WERI-Rb-1 (cell line): ENCODE results near the gene OPN1SW.

Experiments used
- DNase-seq: peaks from one replicate; pipeline ENCODE4 v3.0.0-alpha.2; 2020
- H3K27ac ChIP-seq: fragments of 250-450 bp; sonication (Bioruptor Pico); 2 replicates; pipeline ENCODE4 v1.5.1; 2020; ENCODE audit warnings: mild to moderate bottlenecking, moderate library complexity
- H3K27me3 ChIP-seq: fragments of 250-450 bp; sonication (Bioruptor Pico); 2 replicates; pipeline ENCODE4 v1.5.1; 2021; ENCODE audit warnings: mild to moderate bottlenecking, low read depth, moderate library complexity; ENCODE audit not compliant: insufficient read depth, severe bottlenecking
- H3K36me3 ChIP-seq: fragments of 250-450 bp; sonication (Bioruptor Pico); 2 replicates; pipeline ENCODE4 v1.5.1; 2020; ENCODE audit warnings: mild to moderate bottlenecking, moderate library complexity
- H3K4me3 ChIP-seq: 2 replicates; pipeline ENCODE4 v1.5.1; 2011; ENCODE audit warnings: low read depth, mild to moderate bottlenecking, control low read depth, low read length
- H3K9me3 ChIP-seq: fragments of 250-450 bp; sonication (Bioruptor Pico); 2 replicates; pipeline ENCODE4 v1.5.1; 2021; ENCODE audit warnings: mild to moderate bottlenecking, moderate library complexity; ENCODE audit not compliant: severe bottlenecking
- TF ChIP-seq, protein P1 (sequence below): IDR thresholded peaks from 2 replicates; pipeline ENCODE4 v1.5.1; 2011; ENCODE audit warnings: low read depth, mild to moderate bottlenecking, control low read depth, inconsistent platforms, low read length

OPN1SW gene

GRCh38 chr7:128778946-128779345, 3.4 kb upstream of the OPN1SW start:
- Histone ChIP-seq H3K27me3 (no peaks in the 10 kb centered on the region), H3K27ac (no peak overlapping the region), H3K9me3 (peaks cover 10% of the 10 kb centered on the region), H3K4me3 (no peak overlapping the region), H3K36me3 (no peaks in the 10 kb centered on the region)
- no peak for DNase-seq
- TF ChIP-seq, protein P1, sequence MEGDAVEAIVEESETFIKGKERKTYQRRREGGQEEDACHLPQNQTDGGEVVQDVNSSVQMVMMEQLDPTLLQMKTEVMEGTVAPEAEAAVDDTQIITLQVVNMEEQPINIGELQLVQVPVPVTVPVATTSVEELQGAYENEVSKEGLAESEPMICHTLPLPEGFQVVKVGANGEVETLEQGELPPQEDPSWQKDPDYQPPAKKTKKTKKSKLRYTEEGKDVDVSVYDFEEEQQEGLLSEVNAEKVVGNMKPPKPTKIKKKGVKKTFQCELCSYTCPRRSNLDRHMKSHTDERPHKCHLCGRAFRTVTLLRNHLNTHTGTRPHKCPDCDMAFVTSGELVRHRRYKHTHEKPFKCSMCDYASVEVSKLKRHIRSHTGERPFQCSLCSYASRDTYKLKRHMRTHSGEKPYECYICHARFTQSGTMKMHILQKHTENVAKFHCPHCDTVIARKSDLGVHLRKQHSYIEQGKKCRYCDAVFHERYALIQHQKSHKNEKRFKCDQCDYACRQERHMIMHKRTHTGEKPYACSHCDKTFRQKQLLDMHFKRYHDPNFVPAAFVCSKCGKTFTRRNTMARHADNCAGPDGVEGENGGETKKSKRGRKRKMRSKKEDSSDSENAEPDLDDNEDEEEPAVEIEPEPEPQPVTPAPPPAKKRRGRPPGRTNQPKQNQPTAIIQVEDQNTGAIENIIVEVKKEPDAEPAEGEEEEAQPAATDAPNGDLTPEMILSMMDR, result no peak

DNA sequence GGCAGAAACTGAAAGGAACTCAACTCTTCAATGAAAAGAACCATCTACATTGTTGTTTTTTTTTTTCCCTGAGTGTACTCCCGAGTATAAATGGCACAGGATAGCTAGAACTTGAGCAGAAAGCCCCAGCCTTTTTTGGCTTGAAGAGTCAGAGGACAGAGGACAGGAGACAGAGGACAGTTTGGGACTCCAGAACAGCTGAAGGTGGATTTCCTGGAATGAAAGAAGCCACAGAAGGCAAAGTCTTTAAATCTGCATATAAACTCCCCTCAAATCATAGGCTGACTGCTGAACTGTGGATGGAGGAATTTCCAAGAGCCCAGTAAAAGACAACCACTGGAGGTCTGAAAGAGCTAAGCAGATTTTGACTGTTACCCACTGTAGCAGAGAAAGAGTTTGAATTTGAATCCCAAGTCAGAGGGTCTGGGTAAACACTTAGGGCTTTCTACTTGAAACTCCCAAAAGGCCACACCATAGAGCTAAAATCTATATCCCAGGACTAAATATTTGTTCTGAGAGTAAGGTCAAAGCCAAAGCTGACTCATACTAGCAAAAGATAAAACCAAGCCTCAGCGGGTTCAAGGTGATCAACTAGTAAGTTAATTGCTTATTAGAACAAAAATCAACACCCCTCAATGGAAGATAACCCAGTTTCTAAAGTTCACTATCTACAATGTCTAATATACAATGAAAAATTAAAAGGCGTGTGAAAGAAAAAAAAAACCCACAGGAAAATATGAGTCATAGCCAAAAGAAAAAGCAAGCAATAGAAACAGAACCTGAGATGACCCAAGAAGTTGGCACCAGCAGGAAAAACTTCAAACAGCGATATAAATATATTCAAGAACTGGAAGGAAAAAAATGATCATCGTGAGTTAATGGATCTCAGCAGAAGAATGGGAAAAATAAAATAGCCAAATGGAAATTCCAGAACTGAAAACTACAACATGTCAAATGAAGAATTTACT, 1.8 kb upstream of the OPN1SW start:
- peaks cover 10% of the 10 kb centered on the region for H3K9me3 ChIP-seq
- DNase-seq, result no peak
- H3K4me3 ChIP-seq, result no peak overlapping the region
- TF ChIP-seq, protein P1, result no peak
- H3K27ac ChIP-seq, result no peak overlapping the region
- peaks cover 5% of the 10 kb centered on the region for H3K36me3 ChIP-seq
- no peaks in the 10 kb centered on the region for H3K27me3 ChIP-seq

DNA sequence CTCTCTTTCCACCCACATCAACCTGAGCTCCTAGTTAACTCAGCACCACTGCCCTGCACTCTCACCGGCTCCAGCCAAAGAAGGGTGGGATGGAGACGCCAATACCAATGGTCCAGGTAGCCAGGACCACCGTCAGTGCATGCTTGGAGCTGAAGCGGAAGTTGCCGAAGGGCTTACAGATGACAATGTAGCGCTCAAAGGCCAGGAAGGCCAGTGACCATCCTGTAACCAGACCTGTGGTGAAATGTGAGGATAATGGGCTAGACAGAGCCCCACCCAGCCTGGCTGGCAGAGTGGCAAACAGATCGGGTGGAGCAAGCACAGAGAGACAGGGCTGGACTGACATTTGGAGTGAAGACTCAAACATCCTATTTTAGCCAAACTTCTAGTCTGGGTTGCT, 673 bp downstream of the OPN1SW start:
- Histone ChIP-seq H3K27me3 (no peaks in the 10 kb centered on the region), H3K36me3 (peaks cover 20% of the 10 kb centered on the region), H3K4me3 (no peak overlapping the region), H3K9me3 (peaks cover 10% of the 10 kb centered on the region), H3K27ac (no peak overlapping the region)
- no peak for DNase-seq
- TF ChIP-seq, protein P1, result no peak

DNA sequence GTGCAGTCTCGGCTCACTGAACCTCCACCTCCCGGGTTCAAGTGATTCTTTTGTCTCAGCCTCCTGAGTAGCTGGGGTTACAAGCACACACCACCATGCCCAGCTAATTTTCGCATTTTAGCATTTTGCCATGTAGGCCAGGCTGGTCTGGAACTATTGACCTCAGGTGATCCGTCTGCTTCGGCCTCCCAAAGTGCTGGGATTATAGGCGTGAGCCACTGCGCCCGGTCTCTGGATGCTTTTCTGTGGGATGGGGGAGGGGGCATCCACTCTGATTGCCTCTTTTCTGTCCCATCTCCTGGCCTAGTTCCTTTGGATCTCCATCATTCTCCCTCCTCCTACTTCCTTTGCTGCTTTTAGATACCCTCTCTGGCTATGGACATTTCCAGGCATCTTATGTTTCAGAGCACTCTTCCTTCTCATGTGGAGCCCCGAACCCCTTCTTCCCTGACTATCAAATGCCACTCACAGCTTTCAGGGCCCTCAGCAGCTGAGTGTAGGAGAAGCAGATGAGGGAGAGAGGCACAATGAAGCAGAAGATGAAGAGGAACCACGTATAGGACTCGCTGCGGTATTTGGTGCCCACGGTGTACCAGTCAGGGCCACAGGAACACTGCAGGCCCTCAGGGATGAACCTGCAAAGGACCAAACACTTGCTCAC, 1.4 kb downstream of the OPN1SW start:
- peaks cover 28% of the 10 kb centered on the region for H3K36me3 ChIP-seq
- H3K4me3 ChIP-seq, result no peak overlapping the region

GRCh38 chr7:128773604-128774003, 2.0 kb downstream of the OPN1SW start:
- peaks cover 34% of the 10 kb centered on the region for H3K36me3 ChIP-seq
- H3K9me3 ChIP-seq, result peaks cover 10% of the 10 kb centered on the region
- no peaks in the 10 kb centered on the region for H3K27me3 ChIP-seq
- TF ChIP-seq, protein P1, result no peak
- DNase-seq, result no peak
- no peak overlapping the region for H3K27ac ChIP-seq
- no peak overlapping the region for H3K4me3 ChIP-seq

More for the DNA sequence above, 1.4 kb downstream of the OPN1SW start:
- DNase-seq, result no peak
- TF ChIP-seq, protein P1, result no peak
- peaks cover 10% of the 10 kb centered on the region for H3K9me3 ChIP-seq
- no peaks in the 10 kb centered on the region for H3K27me3 ChIP-seq
- H3K27ac ChIP-seq, result no peak overlapping the region
